Activated CD4-positive, alpha-beta T cell treated with anti-CD3 and anti-CD28 coated beads, Interleukin-2, amount 10 ng/mL, durations not matched to agents 7 days and 5 days (primary cell): ENCODE measurements around the gene PSMD8. TPM values are rescaled to one million over a fixed set of nuclear protein-coding genes. Genes with fewer than 3 reads are reported as not detected.
A peak's percentile ranks its signal among the peaks of the same experiment; 100 is the strongest.
"Not testable (repeated sequence)": the region's sequence is repeated elsewhere in the genome, so short reads cannot be mapped to it uniquely, and the experiment has no call there.

Experiments
- CTCF ChIA-PET: fragments of 350-600 bp; sonication (Branson Sonifier 250); formaldehyde crosslinking; loops from one replicate; lab custom pipeline; 2021; ENCODE audit warnings: antibody characterized with exemption; lab: Charles Lee
- POLR2A ChIA-PET: fragments of 350-600 bp; sonication (Branson Sonifier 250); formaldehyde crosslinking; loops from one replicate; lab custom pipeline; 2021; ENCODE audit warnings: antibody characterized with exemption; lab: Charles Lee
- DNase-seq: peaks from one replicate; pipeline ENCODE4 v3.0.0-alpha.2; 2020
- H3K27ac Mint-ChIP-seq: one replicate; pipeline ENCODE4 v1.8.0; 2021; ENCODE audit warnings: mild to moderate bottlenecking, moderate library complexity, mixed read lengths
- H3K27me3 Mint-ChIP-seq: one replicate; pipeline ENCODE4 v1.8.0; 2021; ENCODE audit warnings: mixed read lengths
- H3K36me3 Mint-ChIP-seq: one replicate; pipeline ENCODE4 v1.8.0; 2021; ENCODE audit warnings: low read depth, mixed read lengths
- H3K4me1 Mint-ChIP-seq: one replicate; pipeline ENCODE4 v1.8.0; 2021; ENCODE audit warnings: mixed read lengths
- H3K4me3 Mint-ChIP-seq: one replicate; pipeline ENCODE4 v1.8.0; 2021; ENCODE audit warnings: mild to moderate bottlenecking, moderate library complexity, mixed read lengths
- H3K9me3 Mint-ChIP-seq: one replicate; pipeline ENCODE4 v1.8.0; 2021; ENCODE audit warnings: mixed read lengths
- total RNA-seq, 2 experiments: library from RNA; stranded (reverse); gene quantifications; one replicate each; pipeline ENCODE4 v1.2.3, GENCODE V29; 2021

The PSMD8 gene
- total RNA-seq, 2 experiments from 2014 or later: 178 to 186 TPM

DNA sequence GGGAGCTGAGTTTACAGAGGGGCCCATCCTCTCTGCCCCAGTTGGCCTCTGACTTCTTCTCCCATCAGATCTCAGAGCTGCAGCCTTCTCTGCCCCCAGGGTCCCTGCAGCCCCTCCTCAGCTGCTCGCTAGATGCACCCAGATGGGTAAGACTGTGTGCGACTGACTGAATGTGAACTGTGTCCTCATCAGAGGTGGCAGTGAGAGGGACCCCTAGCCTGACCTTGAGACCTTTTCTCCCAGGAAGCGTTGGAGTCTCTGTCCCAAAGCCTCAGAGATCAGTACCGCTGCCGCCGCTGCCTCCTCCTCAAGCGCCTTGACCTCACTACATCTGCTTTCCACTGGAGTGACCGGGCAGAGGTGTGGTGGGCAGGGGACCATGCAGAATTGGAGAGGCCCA is 30.9 kb downstream of the PSMD8 start:
- DNase-seq: no peak
- H3K9me3 Mint-ChIP-seq: no peaks in the 10 kb centered on the region
- H3K4me1 Mint-ChIP-seq: peaks cover 27% of the 10 kb centered on the region
- no peak overlapping the region for H3K27ac Mint-ChIP-seq
- ChIA-PET POLR2A (no interaction called here), CTCF (interaction anchor here (0.7 to 5.2 kb wide), 5 partner anchors 9 to 557 kb away, joined by 3 to 66 read pairs (median 3); partner anchors contain the start of genes MRPS12 and SARS2)
- peak overlapping the region; percentile 48 for H3K4me3 Mint-ChIP-seq
- peaks cover 17% of the 10 kb centered on the region for H3K36me3 Mint-ChIP-seq
- H3K27me3 Mint-ChIP-seq: no peaks in the 10 kb centered on the region

DNA sequence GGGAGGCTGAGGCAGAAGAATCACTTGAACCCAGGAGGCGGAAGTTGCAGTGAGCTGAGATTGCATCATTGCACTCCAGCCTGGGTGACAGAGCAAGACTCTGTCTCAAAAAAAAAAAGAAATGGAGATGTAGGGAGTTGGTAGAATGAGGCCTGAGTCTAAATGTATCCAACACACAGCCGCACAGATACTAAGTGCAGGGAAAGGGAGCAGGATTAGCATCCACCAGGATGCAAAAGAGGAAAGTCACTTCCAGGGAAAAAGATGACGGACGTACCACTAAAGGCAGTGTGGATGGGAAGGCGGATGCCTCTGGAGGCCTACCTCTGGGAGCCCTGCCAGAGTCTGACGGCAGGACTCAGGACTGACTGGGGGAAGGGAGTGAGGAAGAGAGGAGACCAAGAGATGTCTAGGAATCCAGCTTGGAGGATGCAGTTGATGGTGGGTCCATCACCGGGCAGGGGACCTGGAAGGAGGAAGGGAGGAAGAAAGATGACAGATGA is 35.3 kb downstream of the PSMD8 start:
- ChIA-PET CTCF (no interaction called here), POLR2A (no interaction called here)
- H3K9me3 Mint-ChIP-seq: no peaks in the 10 kb centered on the region
- H3K36me3 Mint-ChIP-seq: peaks cover 16% of the 10 kb centered on the region
- DNase-seq: no peak
- peaks cover 8% of the 10 kb centered on the region for H3K4me1 Mint-ChIP-seq
- no peak overlapping the region for H3K4me3 Mint-ChIP-seq
- H3K27me3 Mint-ChIP-seq: no peaks in the 10 kb centered on the region
- no peak overlapping the region for H3K27ac Mint-ChIP-seq

- H3K27ac Mint-ChIP-seq, H3K9me3 Mint-ChIP-seq, H3K4me3 Mint-ChIP-seq, POLR2A ChIA-PET, DNase-seq, H3K4me1 Mint-ChIP-seq, H3K27me3 Mint-ChIP-seq: not testable (repeated sequence)
- peaks cover 10% of the 10 kb centered on the region for H3K36me3 Mint-ChIP-seq
- CTCF ChIA-PET: interaction anchor here (7.2 kb wide), 1 partner anchor 6 kb away, joined by 66 read pairs; the partner anchor contains the start of gene FAM98C
Measured at GRCh38 chr19:38410407-38410806, 36.0 kb downstream of the PSMD8 start.

DNA sequence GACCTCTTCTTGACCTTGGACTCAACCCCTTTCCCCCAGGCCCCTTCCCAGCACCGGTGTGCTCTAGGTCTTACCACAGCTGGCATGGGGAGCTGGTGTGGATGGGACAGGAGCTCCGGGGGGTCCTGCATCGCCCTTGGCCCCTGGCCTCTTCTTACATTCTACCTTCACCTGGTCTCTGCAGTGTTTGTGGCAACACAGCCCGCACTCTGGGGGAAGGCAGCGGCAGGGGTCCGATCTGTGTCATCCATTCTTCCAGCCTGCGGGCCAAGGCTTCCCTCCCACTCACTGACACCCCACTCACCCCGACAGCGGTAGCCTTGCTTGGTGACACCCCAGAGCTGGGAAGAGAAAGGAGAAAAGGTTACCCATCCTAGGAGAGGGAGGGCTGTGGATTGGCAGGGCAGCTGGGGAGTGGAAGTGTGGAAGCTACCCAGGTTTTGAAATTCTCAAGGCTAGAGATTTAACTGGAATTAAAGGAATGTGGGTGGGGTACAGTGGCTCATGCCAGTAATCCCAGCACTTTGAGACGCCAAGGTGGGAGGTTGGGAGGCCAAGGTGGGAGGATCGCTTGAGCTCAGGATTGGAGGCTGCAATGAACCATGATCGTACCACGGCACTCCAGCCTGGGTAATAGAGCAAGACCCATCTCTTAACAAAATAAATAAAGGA is 36.8 kb downstream of the PSMD8 start:
- no peaks in the 10 kb centered on the region for H3K9me3 Mint-ChIP-seq
- no peak overlapping the region for H3K27ac Mint-ChIP-seq
- no peak for DNase-seq
- CTCF ChIA-PET: interaction anchor here (1.5 to 7.2 kb wide), 2 partner anchors 7 to 33 kb away, joined by 3 to 66 read pairs; partner anchors contain the start of gene FAM98C
- POLR2A ChIA-PET: no interaction called here
- H3K36me3 Mint-ChIP-seq: peaks cover 9% of the 10 kb centered on the region
- no peak overlapping the region for H3K4me3 Mint-ChIP-seq
- H3K27me3 Mint-ChIP-seq: no peaks in the 10 kb centered on the region
- no peaks in the 10 kb centered on the region for H3K4me1 Mint-ChIP-seq

- H3K36me3 Mint-ChIP-seq, H3K9me3 Mint-ChIP-seq, H3K27me3 Mint-ChIP-seq, H3K27ac Mint-ChIP-seq, H3K4me3 Mint-ChIP-seq, POLR2A ChIA-PET, H3K4me1 Mint-ChIP-seq, DNase-seq: not testable (repeated sequence)
- CTCF ChIA-PET: interaction anchor here (1.5 to 7.2 kb wide), 2 partner anchors 8 to 34 kb away, joined by 3 to 66 read pairs; partner anchors contain the start of gene FAM98C
Measured at GRCh38 chr19:38411898-38412297, 37.5 kb downstream of the PSMD8 start.

- Mint-ChIP-seq H3K4me3 (no peak overlapping the region), H3K27me3 (no peaks in the 10 kb centered on the region), H3K4me1 (peaks cover 11% of the 10 kb centered on the region), H3K27ac (no peak overlapping the region), H3K9me3 (no peaks in the 10 kb centered on the region), H3K36me3 (peaks cover 4% of the 10 kb centered on the region)
- POLR2A ChIA-PET: no interaction called here
- CTCF ChIA-PET: interaction anchor here (1.5 to 7.2 kb wide), 2 partner anchors 8 to 35 kb away, joined by 3 to 66 read pairs; partner anchors contain the start of gene FAM98C
- no peak for DNase-seq
Measured at GRCh38 chr19:38412491-38412890, 38.1 kb downstream of the PSMD8 start.

DNA sequence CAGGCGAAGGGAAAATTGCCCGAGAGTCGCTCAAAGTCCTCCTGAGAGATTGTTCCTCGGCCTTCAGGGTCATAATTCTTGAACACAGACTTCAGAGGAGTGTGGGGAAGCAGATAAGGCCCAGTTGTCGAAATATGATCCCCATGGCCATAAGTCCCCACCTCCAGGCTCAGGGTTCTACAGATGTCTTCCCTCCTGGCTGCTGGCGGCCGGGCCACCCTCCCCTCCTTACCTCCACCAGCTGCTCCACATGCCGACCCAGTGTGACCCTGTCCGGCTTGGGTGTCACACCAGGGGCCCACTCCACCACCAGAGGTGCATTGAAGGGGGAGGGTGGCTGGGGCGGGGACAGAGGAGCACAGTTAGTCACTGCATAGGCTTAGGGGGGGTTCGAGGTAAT is 38.6 kb downstream of the PSMD8 start:
- H3K27me3 Mint-ChIP-seq: no peaks in the 10 kb centered on the region
- H3K9me3 Mint-ChIP-seq: no peaks in the 10 kb centered on the region
- H3K36me3 Mint-ChIP-seq: peaks cover 3% of the 10 kb centered on the region
- no peak for DNase-seq
- ChIA-PET CTCF (interaction anchor here (7.2 kb wide), 1 partner anchor 9 kb away, joined by 66 read pairs; the partner anchor contains the start of gene FAM98C), POLR2A (no interaction called here)
- H3K4me3 Mint-ChIP-seq: no peak overlapping the region
- H3K4me1 Mint-ChIP-seq: peaks cover 16% of the 10 kb centered on the region
- no peak overlapping the region for H3K27ac Mint-ChIP-seq

DNA sequence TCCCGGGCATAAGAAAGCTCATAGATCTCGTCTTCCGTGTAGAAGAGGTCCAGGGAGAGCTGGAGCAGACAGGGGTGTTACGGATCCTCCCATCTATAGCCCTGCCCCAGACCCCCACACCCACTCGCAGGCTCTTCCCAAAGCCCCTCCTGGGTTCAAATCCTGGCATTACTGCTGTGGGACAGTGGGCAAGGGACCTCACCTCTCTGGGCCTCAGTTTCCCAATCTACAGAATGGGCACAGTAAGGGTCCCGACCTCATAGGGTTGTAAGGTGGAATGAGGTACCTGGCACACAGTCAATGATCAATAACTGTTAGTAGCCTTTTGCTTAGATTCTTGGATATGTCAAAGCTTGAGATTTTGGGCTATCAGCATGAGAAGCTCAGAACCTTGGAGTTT is 39.0 kb downstream of the PSMD8 start:
- CTCF ChIA-PET: interaction anchor here (7.2 kb wide), 1 partner anchor 9 kb away, joined by 66 read pairs; the partner anchor contains the start of gene FAM98C
- Mint-ChIP-seq H3K9me3 (no peaks in the 10 kb centered on the region), H3K27me3 (no peaks in the 10 kb centered on the region), H3K36me3 (peaks cover 2% of the 10 kb centered on the region), H3K4me1 (peaks cover 19% of the 10 kb centered on the region), H3K27ac (no peak overlapping the region), H3K4me3 (no peak overlapping the region)
- DNase-seq: no peak
- POLR2A ChIA-PET: no interaction called here

DNA sequence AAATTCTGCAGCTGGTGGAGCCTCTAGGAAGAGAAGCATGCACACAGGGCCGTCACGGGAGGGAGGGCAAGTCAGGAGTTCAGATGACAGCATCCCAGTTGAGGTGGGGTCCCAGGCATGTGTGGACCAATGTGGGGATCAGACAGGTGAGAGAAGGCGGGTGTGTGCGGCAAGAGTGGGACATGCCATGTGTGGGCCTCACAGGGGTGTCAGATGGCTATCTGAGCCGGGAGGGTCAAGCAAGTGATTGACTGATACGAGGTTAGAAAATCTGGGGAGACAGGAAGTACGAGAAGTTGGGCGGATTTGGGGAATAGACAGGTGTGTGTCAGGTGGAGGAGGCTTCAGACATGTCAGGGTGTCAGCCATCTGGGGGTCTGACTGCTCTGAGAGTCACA is 42.8 kb downstream of the PSMD8 start:
- Mint-ChIP-seq H3K27ac (peak overlapping the region; percentile 61), H3K27me3 (no peaks in the 10 kb centered on the region), H3K4me1 (peaks cover 26% of the 10 kb centered on the region), H3K9me3 (no peaks in the 10 kb centered on the region), H3K36me3 (no peaks in the 10 kb centered on the region), H3K4me3 (peak overlapping the region; percentile 71)
- no peak for DNase-seq
- ChIA-PET POLR2A (no interaction called here), CTCF (interaction anchor here (7.2 kb wide), 1 partner anchor 13 kb away, joined by 66 read pairs; the partner anchor contains the start of gene FAM98C)

DNA sequence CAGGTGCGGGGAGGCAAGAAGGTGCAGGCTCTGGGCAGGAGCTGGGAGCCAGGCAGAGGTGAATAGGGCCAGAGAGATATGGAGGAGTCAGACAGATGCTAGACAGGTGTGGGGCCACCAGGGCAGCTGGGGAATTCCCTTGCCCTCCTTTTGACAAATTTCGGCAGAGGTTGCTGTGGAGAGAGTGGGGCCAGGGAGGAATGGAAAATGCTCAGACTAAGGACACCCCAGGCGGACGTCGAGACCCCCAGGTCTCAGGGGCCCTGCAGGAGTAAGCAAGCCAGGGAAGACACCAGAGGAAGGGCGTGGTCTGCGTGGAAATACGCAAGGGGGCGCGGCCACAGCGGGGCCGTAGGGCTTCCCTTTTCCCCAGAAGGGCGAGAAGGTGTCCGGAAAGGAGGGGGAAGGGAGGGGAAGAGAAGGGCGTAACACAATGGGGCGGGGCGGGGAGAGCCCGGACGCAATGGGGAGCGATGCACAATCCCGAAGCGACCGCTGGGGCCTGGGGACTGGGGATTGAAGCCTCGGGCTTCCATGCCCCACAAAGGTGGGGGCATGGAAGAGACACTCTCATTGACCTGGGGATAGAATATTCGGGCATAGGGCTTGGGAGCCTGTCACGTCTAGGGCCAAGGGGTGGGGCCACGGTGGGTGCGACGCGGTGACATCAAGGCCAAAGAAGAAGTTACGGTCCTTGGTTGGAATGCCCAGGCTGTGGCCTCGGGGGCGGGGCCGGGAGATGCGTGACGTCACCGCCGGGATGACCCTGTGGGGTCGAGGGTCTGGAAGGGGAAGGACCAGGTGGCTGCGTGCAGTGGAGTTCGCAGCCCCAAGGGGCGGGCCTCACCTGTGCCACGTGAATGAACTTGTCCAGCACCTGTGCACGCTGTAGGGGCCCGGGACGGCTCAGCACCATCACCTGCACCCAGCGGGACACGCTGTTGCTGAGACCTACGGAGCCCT is 43.5 kb downstream of the PSMD8 start:
- POLR2A ChIA-PET: no interaction called here
- peak; percentile 65 for DNase-seq
- Mint-ChIP-seq H3K36me3 (no peaks in the 10 kb centered on the region), H3K4me3 (peak overlapping the region; percentile 71), H3K9me3 (no peaks in the 10 kb centered on the region), H3K27ac (peak overlapping the region; percentile 61), H3K4me1 (peaks cover 26% of the 10 kb centered on the region), H3K27me3 (no peaks in the 10 kb centered on the region)
- CTCF ChIA-PET: interaction anchor here (7.2 kb wide), 1 partner anchor 13 kb away, joined by 66 read pairs; the partner anchor contains the start of gene FAM98C

DNA sequence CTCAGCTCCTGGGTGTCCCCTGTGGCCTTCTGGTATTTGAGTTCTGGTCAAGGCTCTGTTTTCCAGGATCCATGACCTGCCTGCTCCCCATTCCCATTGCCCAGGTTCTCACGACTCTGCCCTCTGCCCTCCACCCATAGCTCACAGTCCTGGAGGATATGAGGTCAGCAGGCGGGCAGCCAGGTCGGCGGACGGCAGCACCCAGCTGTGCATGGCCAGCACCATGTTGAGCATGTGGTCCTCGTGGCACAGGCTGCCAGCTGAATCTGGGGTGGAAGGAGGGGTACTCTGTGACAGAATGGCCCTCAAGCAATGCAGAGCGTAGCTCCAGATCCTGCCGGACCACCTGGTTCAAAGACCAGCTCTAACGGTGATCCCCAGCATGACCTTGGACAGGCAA is 46.6 kb downstream of the PSMD8 start:
- no peak overlapping the region for H3K4me3 Mint-ChIP-seq
- H3K27ac Mint-ChIP-seq: no peak overlapping the region
- H3K27me3 Mint-ChIP-seq: no peaks in the 10 kb centered on the region
- DNase-seq: no peak
- H3K36me3 Mint-ChIP-seq: no peaks in the 10 kb centered on the region
- no peaks in the 10 kb centered on the region for H3K9me3 Mint-ChIP-seq
- ChIA-PET POLR2A (no interaction called here), CTCF (interaction anchor here (1.5 to 3.0 kb wide), 2 partner anchors 18 to 509 kb away, joined by 4 to 23 read pairs; partner anchors contain the start of genes FAM98C and SARS2)
- peaks cover 34% of the 10 kb centered on the region for H3K4me1 Mint-ChIP-seq

GRCh38 chr19:38421856-38422255 is 47.5 kb downstream of the PSMD8 start:
- CTCF ChIA-PET: interaction anchor here (3.0 kb wide), 1 partner anchor 19 kb away, joined by 23 read pairs; the partner anchor contains the start of gene FAM98C
- Mint-ChIP-seq H3K27ac (no peak overlapping the region), H3K4me1 (peaks cover 35% of the 10 kb centered on the region), H3K27me3 (no peaks in the 10 kb centered on the region), H3K9me3 (no peaks in the 10 kb centered on the region), H3K36me3 (no peaks in the 10 kb centered on the region), H3K4me3 (no peak overlapping the region)
- no peak for DNase-seq
- POLR2A ChIA-PET: no interaction called here
